Adrenal gland (tissue), 5 donors: ENCODE results near the gene GRIA1.

Experiments used
- CTCF ChIP-seq, 6 experiments: fragments of 450-650 bp in 4 of 6; fragments of 200-600 bp in 2 of 6; sonication (generic) in 1 of 6; IDR thresholded peaks; 1 replicate in 5 of 6; 2 replicates in 1 of 6; pipeline versions ENCODE4 v1.5.1 to v1.8.0; 2016 to 2021; ENCODE audit warnings: antibody characterized with exemption in 6 of 6, mild to moderate bottlenecking in 2 of 6, moderate library complexity in 1 of 6
- POLR2A ChIP-seq, 2 donors: fragments of 450-650 bp; IDR thresholded peaks; one replicate each; pipeline ENCODE4 v1.6.1; 2017; ENCODE audit warnings: antibody characterized with exemption in 2 of 2, mild to moderate bottlenecking in 2 of 2, moderate library complexity in 1 of 2
- donor health status: DM: no; HTN: no; CAD: no.

- TF ChIP-seq POLR2A (IDR thresholded peaks at IDR 0.05) (no peak), CTCF (IDR thresholded peaks at IDR 0.05) (no peak)
Measured at GRCh38 chr5:153746440-153746839, 256.0 kb downstream of the GRIA1 start.
